SK-N-SH treated with all-trans-retinoic acid at 6 μM for 48 hours (cell line): ENCODE results near the gene RASSF1.

Source experiments
- CSDC2 ChIP-seq: fragments of 250-450 bp; sonication (Bioruptor Pico); IDR thresholded peaks from 2 replicates; pipeline ENCODE4 v1.5.0; 2020; ENCODE audit warnings: mild to moderate bottlenecking, moderate library complexity
- ZFP30 ChIP-seq: fragments of 450-650 bp; formaldehyde crosslinking; IDR thresholded peaks from 2 replicates; pipeline ENCODE4 v1.5.0; 2022; ENCODE audit warnings: mild to moderate bottlenecking, moderate library complexity
- ZNF70 ChIP-seq: fragments of 450-650 bp; formaldehyde crosslinking; IDR thresholded peaks from 2 replicates; pipeline ENCODE4 v1.5.0; 2020; ENCODE audit warnings: mild to moderate bottlenecking, moderate library complexity

GRCh38 chr3:50356553-50356952 lies 15.9 kb upstream of the RASSF1 start:
- TF ChIP-seq CSDC2 (no peak), ZFP30 (CRISPR knock-in tag) (no peak), ZNF70 (CRISPR knock-in tag) (no peak)
